ENCODE measurements around the gene ZCCHC13.
"Not testable (repeated sequence)": the region's sequence is repeated elsewhere in the genome, so short reads cannot be mapped to it uniquely, and the experiment has no call there.

The ZCCHC13 gene

GRCh38 chrX:74324131-74324530 lies 20.2 kb downstream of the ZCCHC13 start:
- DNase-seq, result no peak

GRCh38 chrX:74325130-74326059 lies 21.4 kb downstream of the ZCCHC13 start:
- peak in 1 of 2 donors; percentile 1 for DNase-seq

- DNase-seq, result no peak
These were observed 34.9 kb downstream of the ZCCHC13 start for GRCh38 chrX:74338852-74339251.

GRCh38 chrX:74340051-74340450 lies 36.1 kb downstream of the ZCCHC13 start:
- no peak for DNase-seq

GRCh38 chrX:74342211-74342610 lies 38.2 kb downstream of the ZCCHC13 start:
- DNase-seq, result not testable (repeated sequence)

- DNase-seq, result peak; percentile 48 to 56
These were observed 39.6 kb downstream of the ZCCHC13 start for GRCh38 chrX:74343343-74344279.

GRCh38 chrX:74344280-74344622 lies 40.3 kb downstream of the ZCCHC13 start:
- no peak for DNase-seq

- no peak for DNase-seq
These were observed 42.1 kb downstream of the ZCCHC13 start for GRCh38 chrX:74346088-74346487.

GRCh38 chrX:74349387-74349786 lies 45.4 kb downstream of the ZCCHC13 start:
- DNase-seq, result no peak

GRCh38 chrX:74351760-74352159 lies 47.8 kb downstream of the ZCCHC13 start:
- DNase-seq, result no peak

GRCh38 chrX:74353984-74354383 lies 50.0 kb downstream of the ZCCHC13 start:
- no peak for DNase-seq

Measured in CD4-positive, alpha-beta T cell treated with Interleukin-1 beta for 1 hour (primary cell).